ENCODE data around the gene PI16.
"Not testable (repeated sequence)": the region's sequence is repeated elsewhere in the genome, so short reads cannot be mapped to it uniquely, and the experiment has no call there.

PI16 gene

GRCh38 chr6:36929152-36929551, 25.4 kb upstream of the PI16 start:
- no peak for DNase-seq

GRCh38 chr6:36929607-36930006, 24.9 kb upstream of the PI16 start:
- no peak for DNase-seq

- DNase-seq: no peak
Observed at GRCh38 chr6:36930483-36930882, 24.1 kb upstream of the PI16 start.

DNA sequence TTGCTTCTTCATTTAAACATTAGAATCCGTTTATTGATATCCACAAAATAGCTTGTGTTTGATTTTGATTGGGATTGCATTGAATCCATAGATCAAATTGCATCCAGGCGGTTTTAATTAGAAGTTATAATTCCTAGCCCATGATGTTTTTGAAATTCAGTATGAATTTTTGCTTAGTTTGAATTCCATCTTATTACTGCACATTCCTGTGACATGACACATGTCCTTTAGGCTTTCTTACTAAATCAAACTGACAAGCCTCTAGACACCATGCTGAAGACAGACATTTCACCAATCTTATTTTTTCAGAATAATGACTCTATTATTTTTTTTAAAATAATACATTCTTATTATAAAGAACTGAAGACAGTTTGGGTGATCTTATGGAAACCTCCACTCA, 21.4 kb upstream of the PI16 start:
- no peak for DNase-seq

DNA sequence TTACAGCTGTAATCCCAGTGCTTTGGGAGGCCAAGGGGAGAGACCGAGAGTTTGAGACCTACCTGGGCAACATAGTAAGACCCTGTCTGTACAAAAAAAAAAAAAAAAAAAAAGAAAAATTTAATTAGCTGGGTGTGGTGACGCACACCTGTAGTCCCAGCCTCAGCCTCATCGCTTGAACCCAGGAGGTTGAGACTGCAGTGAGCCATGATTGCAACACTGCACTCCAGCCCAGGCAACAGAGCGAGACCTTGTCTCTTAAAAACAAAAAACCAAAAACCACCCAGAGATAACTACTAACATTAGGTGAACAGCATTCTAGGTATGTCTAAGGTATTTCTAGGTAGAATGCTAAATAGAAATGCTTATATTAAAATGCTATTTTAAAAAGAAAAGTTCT, 21.0 kb upstream of the PI16 start:
- no peak for DNase-seq

DNA sequence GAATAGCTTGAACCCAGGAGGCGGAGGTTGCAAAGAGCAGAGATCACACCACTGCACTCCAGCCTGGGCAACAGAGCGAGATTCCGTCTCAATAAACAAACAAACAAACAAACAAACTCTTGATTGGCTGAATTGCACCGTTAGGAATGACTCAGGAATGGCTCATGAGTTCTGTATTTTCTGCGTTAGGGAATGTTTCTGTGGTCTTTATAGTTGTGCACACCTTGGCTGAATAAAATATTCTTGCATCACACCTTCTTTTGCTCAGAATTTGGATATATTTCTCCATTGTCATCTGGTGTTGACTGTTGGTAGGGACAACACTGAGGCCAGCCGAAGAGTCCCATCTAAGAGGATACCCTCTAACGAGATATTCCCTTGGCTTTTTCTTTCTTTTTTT, 19.6 kb upstream of the PI16 start:
- DNase-seq: no peak

- DNase-seq: no peak
Observed at GRCh38 chr6:36936824-36937223, 17.7 kb upstream of the PI16 start.

GRCh38 chr6:36937896-36938295, 16.6 kb upstream of the PI16 start:
- no peak for DNase-seq

- no peak for DNase-seq
Observed at GRCh38 chr6:36938536-36938935, 16.0 kb upstream of the PI16 start.

DNA sequence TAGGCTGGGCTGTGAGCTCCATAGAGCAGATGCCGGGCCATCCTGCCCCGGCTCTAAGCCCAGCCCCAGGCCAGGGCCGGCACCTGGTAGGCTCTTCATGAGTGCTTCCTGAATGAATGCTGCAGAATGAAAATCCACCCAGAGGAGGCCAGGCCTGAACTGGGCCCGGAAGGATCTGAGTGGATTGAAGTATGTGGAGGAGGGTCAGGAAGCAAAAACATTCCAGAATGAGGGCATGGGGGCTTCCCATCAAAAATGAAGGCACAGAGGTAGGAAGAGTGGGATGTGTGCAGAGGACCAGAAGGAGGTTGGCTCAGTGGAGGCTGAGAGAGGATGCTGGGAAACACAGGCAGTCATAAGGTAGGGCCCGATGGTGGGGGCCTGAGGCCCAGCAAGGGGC, 15.5 kb upstream of the PI16 start:
- not testable (repeated sequence) for DNase-seq

DNA sequence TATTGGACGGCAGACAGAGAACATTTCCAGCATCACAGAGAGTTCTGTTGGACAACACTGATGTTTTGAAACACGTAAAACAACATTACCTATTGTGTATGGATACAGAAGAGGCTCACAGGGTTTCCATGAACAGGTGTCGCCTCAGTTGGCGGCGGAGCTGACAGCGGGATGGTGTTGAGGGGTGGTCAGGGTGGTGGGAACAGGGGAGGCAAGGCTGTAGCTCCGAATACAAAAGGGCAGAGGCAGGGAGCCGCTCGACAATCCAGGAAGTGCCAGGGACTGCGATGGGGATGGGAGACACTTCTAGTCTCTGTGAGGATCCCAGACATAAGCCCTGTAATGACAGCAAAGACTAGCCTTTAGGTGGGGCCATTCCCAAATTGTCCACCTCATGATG, 14.5 kb upstream of the PI16 start:
- no peak for DNase-seq

DNA sequence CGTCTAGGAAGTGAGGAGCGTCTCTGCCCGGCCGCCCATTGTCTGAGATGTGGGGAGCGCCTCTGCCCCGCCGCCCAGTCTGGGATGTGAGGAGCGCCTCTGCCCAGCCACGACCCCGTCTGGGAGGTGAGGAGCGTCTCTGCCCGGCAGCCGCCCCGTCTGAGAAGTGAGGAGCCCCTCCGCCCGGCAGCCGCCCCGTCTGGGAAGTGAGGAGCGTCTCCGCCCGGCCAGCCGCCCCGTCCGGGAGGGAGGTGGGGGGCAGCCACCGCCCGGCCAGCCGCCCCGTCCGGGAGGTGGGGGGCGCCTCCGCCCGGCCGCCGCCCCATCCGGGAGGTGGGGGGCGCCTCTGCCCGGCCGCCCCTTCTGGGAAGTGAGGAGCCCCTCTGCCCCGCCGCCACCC, 13.0 kb upstream of the PI16 start:
- DNase-seq: not testable (repeated sequence)

DNA sequence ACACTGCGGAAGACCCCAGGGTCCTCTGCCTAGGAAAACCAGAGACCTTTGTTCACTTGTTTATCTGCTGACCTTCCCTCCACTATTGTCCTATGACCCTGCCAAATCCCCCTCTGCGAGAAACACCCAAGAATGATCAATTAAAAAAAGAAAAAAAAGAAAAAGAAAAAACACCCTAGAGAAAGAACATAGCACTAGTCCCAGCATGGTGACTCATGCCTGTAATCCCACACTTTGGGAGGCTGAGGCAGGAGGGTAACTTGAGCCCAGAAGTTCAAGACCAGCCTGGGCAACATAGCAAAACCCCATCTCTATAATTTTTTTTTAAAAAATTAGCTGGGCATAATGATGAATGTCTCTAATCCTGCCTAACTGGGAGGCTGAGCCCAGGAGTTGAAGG, 12.2 kb upstream of the PI16 start:
- DNase-seq: not testable (repeated sequence)

- no peak for DNase-seq
Observed at GRCh38 chr6:36944650-36945049, 9.9 kb upstream of the PI16 start.

DNA sequence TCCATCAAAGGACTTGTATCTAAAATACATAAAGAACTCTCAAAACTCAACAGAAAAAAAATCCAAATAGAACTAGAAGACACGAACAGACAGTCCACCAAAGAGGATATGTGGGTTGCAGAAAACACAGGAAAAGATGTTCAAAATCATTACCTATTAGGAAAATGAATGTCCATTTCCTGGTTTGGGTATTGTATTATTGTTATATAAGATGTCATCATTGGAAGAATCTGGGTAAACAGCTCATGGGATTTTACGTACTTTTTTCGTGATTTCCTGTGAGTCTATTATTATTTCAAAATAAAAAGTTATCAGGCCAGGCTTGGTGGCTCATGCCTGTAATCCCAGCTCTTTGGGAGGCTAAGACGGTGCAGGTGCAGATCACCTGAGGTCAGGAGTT, 9.2 kb upstream of the PI16 start:
- DNase-seq: no peak

GRCh38 chr6:36946526-36946925, 8.0 kb upstream of the PI16 start:
- no peak for DNase-seq

- DNase-seq: no peak
Observed at GRCh38 chr6:36947570-36948351, 6.8 kb upstream of the PI16 start.

GRCh38 chr6:36949076-36949475, 5.5 kb upstream of the PI16 start:
- not testable (repeated sequence) for DNase-seq

DNA sequence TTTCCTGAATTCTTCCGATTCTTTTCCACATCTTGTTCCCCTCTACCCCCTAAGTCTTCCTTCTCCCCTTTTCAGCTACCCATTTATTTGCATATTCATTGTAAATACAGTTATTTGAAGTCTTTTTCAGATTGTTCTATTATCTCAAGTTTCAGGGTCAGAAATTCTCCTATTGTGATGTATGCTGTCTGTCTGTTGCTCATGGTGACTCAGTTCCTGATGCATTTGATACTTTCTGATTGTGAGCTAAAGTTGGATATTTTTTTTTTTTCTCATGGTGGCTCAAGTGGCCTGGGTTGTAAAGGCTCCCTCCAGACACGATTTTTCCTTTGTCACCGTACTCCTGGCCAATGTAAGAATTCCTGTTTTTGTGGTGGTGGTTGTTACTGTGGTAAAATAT, 4.9 kb upstream of the PI16 start:
- no peak for DNase-seq

DNA sequence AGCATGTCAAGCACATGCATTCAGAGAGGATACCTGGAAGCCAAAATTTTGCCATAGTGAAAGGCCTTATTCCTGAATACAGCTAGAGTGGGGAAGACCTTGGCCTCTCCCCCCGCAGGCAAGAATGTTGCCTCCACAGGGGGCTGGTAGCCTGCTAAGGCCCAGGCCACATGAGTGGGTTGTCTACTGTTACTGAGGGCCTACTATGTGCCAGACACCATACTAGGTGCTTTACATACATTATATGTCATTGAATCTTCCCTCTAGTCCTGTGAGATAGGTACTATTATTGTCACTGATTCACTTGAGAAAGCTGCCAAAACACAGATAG, 642 bp upstream of the PI16 start:
- no peak for DNase-seq

DNA sequence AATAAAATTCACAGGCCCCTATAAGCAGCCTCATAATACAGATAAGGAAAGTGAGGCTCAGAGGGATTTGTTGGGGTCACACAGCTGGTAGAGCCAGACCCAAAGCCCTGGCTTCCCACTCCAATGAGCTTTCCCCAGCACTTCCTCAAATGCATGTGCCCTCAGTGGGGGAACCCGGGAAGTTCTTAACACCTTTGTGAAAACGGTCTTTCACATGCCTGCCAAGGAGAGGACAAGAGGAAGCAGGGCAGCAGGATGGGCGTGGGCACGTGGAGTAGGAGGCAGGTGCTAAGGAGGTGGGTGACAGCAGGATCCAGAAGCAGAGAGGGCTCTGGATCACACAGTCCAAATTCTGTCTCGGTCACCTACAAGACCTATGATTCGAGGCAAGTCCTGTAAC, 598 bp downstream of the PI16 start:
- DNase-seq: no peak

DNA sequence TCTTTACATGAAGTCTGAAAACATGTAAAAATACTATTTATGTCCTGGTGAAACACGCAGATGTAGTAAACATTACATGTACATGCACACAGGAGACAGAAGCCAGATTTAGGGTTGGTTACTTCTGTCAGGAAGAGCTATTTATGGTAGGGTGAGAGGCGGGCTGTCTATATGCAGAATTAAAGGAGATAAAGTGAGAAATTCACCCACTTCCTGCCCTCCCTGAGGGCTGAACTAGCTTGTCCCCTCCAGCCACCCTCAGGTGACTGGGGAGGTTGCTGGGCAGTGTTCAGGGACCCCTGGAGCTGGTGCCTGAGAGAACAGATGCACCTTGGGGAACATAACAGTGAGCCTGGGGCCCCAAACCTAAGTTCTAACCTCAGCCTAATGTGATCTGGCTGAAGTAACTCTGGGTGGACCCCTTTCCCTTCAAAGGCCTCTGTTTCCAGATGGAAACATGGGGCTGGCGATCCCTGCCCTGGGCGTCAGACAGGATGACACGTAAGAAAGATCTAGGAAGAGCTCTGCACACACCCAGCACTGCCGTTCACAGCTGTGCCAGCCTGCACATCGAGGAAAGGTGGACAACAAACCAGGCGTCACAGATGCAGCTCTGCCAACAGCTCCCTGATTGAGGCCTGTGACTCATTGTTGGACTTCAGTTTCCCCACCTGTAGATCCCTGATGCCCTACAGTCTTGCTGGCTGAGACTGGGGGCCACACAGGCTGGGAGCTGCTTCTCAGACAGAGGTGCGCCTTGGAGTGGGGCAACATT, 1.3 kb downstream of the PI16 start:
- no peak for DNase-seq

- no peak for DNase-seq
Observed at GRCh38 chr6:36956446-36956820, 1.9 kb downstream of the PI16 start.

DNA sequence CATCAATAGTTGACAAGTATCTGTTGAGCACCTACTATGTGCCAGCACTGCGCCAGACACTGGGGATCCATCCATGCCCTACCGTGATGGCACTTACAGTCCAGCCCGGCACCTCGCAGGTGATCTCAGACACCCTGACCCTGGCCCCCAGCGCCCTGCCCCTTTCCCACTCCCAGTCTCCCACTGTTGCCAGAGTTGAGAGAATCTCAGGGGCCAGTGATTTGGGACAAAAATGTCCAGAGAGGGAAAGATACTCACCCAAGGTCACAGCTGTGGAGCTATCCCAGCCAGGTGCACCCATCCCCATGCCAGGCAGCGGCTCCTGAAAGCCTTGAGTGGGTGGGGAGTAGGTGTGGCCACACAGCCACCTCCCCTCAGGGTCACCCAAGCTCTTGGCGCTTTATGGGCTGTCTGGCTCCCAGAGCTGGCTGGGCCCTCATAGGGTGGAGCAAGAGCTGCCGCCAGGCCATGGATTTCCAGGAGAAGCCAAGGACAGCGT, 3.3 kb downstream of the PI16 start:
- DNase-seq: no peak

All from stimulated activated naive CD4-positive, alpha-beta T cell treated with Interleukin-2 at 50 U/mL for 16 hours (primary cell).